ENCODE results near the gene MGARP. TPM values are rescaled to one million over a fixed set of nuclear protein-coding genes. Genes with fewer than 3 reads are reported as not detected.

MGARP gene
- total RNA-seq, 1 donor from 2014 or later = 0.22 TPM

DNA sequence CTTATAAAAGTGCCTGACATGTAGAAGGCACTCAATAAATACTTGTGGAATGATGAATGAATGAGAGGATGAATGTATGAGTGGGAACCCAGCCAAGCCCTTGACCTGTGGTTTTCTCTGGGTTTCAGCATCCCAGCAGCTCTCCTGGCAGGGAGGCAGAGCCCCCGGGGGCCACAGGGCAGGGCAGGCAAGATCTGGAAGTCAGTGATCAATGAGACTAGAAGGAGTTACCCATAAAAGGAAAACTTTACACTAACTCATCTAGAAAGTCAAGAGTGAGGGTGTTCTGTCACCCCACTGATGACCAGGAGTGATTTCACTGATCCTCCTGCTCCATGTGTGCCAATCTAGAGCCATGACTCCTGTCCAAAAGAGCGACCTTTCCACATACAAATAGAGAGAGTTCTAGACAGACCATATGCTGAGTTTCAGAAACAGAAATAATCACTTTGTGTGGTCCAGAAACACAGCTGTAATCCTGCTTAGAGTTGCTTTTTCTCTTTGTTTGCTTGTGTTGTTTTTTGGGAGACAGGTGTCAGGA, 37.4 kb downstream of the MGARP start:
- no peak overlapping the region for H3K27ac Mint-ChIP-seq
- no peaks in the 10 kb centered on the region for H3K27me3 Mint-ChIP-seq
- DNase-seq (ENCODE audit: low spot score, unreplicated experiment) = no peak
- no peak overlapping the region for H3K4me3 Mint-ChIP-seq (ENCODE audit: low read depth)
- H3K9me3 Mint-ChIP-seq (ENCODE audit: low read depth) = peaks cover 8% of the 10 kb centered on the region
- peaks cover 6% of the 10 kb centered on the region for H3K4me1 Mint-ChIP-seq (ENCODE audit: low read depth)
- no peaks in the 10 kb centered on the region for H3K36me3 Mint-ChIP-seq (ENCODE audit: insufficient read depth)
- TF ChIP-seq, protein P1, sequence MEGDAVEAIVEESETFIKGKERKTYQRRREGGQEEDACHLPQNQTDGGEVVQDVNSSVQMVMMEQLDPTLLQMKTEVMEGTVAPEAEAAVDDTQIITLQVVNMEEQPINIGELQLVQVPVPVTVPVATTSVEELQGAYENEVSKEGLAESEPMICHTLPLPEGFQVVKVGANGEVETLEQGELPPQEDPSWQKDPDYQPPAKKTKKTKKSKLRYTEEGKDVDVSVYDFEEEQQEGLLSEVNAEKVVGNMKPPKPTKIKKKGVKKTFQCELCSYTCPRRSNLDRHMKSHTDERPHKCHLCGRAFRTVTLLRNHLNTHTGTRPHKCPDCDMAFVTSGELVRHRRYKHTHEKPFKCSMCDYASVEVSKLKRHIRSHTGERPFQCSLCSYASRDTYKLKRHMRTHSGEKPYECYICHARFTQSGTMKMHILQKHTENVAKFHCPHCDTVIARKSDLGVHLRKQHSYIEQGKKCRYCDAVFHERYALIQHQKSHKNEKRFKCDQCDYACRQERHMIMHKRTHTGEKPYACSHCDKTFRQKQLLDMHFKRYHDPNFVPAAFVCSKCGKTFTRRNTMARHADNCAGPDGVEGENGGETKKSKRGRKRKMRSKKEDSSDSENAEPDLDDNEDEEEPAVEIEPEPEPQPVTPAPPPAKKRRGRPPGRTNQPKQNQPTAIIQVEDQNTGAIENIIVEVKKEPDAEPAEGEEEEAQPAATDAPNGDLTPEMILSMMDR (IDR thresholded peaks at IDR 0.05; ENCODE audit: unreplicated experiment) = no peak

- peaks cover 8% of the 10 kb centered on the region for H3K9me3 Mint-ChIP-seq (ENCODE audit: low read depth)
- no peak for DNase-seq (ENCODE audit: low spot score, unreplicated experiment)
- TF ChIP-seq, protein P1 (IDR thresholded peaks at IDR 0.05; ENCODE audit: unreplicated experiment) = no peak
- H3K27me3 Mint-ChIP-seq = no peaks in the 10 kb centered on the region
- no peak overlapping the region for H3K4me3 Mint-ChIP-seq (ENCODE audit: low read depth)
- H3K36me3 Mint-ChIP-seq (ENCODE audit: insufficient read depth) = no peaks in the 10 kb centered on the region
- H3K4me1 Mint-ChIP-seq (ENCODE audit: low read depth) = peaks cover 6% of the 10 kb centered on the region
- no peak overlapping the region for H3K27ac Mint-ChIP-seq
Measured at GRCh38 chr4:139241784-139242151, 38.3 kb downstream of the MGARP start.

DNA sequence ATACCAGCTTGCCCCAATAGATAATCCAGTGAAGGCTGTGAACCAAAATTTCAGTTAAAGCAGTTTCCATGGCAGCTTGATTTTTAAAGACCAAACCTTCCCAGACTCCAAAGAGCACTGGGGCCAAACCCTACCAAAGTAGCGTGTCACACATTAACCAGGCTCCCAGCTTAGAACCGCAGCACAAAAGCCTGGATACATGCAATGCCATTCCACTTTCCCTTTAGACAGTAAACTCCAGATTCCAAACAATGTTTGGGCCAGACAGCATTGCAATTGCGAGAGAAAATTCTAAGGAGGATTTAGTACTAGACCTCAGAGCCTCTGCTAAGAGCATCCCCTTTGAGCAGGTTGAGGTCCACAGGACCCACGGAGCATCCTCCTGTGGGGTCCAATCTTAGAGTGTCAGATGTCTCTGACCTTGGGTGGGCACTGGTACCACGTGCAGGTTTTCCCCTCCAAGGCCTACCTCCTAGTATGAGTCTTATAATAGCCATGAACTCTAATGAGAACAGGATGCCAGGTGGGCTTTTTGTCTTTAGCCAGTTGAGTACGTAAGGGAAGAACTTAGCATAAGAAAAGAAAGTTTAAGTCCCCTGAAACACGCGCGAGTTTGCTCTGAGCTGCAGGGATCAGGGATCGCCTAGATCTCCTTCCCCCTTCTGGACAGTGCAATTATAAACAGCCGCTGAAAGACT, 38.8 kb downstream of the MGARP start:
- Mint-ChIP-seq H3K27me3 (no peaks in the 10 kb centered on the region), H3K9me3 (ENCODE audit: low read depth) (peaks cover 8% of the 10 kb centered on the region), H3K27ac (no peak overlapping the region), H3K4me3 (ENCODE audit: low read depth) (no peak overlapping the region), H3K4me1 (ENCODE audit: low read depth) (peaks cover 6% of the 10 kb centered on the region), H3K36me3 (ENCODE audit: insufficient read depth) (no peaks in the 10 kb centered on the region)
- TF ChIP-seq, protein P1 (IDR thresholded peaks at IDR 0.05; ENCODE audit: unreplicated experiment) = no peak
- DNase-seq (ENCODE audit: low spot score, unreplicated experiment) = no peak

DNA sequence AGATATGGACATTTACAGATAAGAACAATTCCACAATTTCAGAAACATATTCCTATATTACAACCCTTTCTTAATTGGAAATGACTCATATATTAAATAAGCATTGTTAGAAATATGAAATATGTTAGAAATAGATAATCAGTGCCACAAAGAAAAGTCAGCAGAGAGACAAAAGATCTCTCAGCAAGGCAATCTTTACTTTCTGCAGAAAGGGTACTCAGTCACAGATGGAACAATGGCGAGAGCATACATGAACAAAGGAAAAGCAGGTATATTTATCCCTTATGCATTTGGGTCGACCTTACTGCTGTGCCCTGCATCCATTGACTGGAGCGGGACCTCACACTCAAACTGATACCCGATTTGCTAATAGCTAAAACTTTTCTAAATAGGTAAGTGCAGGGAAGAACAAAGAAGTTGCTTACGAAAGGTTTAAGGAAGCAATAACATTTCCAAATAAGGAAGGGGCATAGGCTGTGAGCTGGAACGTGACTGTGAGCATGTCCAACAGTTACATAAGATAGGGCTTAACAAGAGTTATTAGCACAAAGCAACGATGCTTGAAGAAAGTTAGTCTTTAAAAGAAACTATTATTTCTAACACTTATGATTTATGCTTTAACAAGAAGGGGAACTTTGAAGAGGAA, 40.8 kb downstream of the MGARP start:
- H3K4me1 Mint-ChIP-seq (ENCODE audit: low read depth) = peaks cover 6% of the 10 kb centered on the region
- DNase-seq (ENCODE audit: low spot score, unreplicated experiment) = no peak
- H3K9me3 Mint-ChIP-seq (ENCODE audit: low read depth) = peaks cover 8% of the 10 kb centered on the region
- no peaks in the 10 kb centered on the region for H3K36me3 Mint-ChIP-seq (ENCODE audit: insufficient read depth)
- no peak overlapping the region for H3K4me3 Mint-ChIP-seq (ENCODE audit: low read depth)
- H3K27me3 Mint-ChIP-seq = no peaks in the 10 kb centered on the region
- TF ChIP-seq, protein P1 (IDR thresholded peaks at IDR 0.05; ENCODE audit: unreplicated experiment) = no peak
- H3K27ac Mint-ChIP-seq = no peak overlapping the region

GRCh38 chr4:139234253-139234652, 45.8 kb downstream of the MGARP start:
- peaks cover 2% of the 10 kb centered on the region for H3K4me1 Mint-ChIP-seq (ENCODE audit: low read depth)
- no peak overlapping the region for H3K27ac Mint-ChIP-seq
- TF ChIP-seq, protein P1 (IDR thresholded peaks at IDR 0.05; ENCODE audit: unreplicated experiment) = no peak
- H3K36me3 Mint-ChIP-seq (ENCODE audit: insufficient read depth) = no peaks in the 10 kb centered on the region
- no peak for DNase-seq (ENCODE audit: low spot score, unreplicated experiment)
- no peaks in the 10 kb centered on the region for H3K27me3 Mint-ChIP-seq
- peaks cover 5% of the 10 kb centered on the region for H3K9me3 Mint-ChIP-seq (ENCODE audit: low read depth)
- no peak overlapping the region for H3K4me3 Mint-ChIP-seq (ENCODE audit: low read depth)
